Renal cortical epithelial cell (primary cell): ENCODE results near the gene DNMT3L. TPM values are rescaled to one million over a fixed set of nuclear protein-coding genes. Genes with fewer than 3 reads are reported as not detected.
"Not testable (repeated sequence)": the region's sequence is repeated elsewhere in the genome, so short reads cannot be mapped to it uniquely, and the experiment has no call there.

Experiments used
- DNase-seq: peaks from one replicate; pipeline ENCODE4 v3.0.0-alpha.2; 2011; ENCODE audit warnings: low read depth
- total RNA-seq: library from RNA; depleted of rRNA; stranded (reverse); fragments of >200 nt; gene quantifications from 2 replicates; pipeline ENCODE4 v1.2.3, GENCODE V29; 2014

DNMT3L gene
- total RNA-seq, 1 donor from 2014 or later: not detected

DNA sequence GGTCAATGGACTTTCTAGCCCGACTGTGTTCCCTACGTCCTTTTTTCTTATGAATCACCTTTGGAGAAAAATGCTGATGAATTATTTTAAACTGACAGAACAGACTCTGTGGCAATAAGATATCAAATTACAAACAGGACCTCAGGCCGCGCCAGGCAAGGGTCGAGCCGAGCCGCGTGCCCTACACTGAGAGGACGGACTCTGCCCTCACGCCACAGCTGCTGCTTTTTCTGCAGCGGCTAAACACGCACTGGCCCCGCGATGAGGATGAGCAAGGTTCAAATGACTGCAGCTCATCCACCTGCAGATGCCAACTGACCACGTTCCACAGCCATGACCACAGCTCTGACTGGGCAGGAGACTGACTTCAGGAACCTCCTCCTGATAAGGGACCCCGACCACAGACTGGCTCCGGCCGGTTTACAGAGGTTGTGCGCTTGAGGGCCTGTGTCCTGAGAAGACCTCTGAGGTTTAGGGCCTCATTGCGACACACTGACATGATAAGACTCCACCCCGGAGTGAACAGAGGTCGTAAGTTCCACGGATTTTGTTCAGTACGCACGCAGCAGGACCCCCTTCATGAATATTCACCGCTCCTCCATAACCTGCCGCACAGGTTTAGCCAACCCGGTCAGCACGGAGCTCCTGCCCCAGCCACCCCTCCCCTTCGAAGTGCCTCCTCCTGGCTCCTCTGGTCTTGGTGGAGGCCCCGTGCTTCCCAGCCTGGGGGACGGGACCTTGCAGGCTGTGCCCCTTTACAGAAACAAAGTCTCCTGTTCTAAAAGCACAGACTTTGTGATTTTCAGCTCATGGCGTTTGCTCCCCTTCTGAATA, 12.3 kb downstream of the DNMT3L start:
- not testable (repeated sequence) for DNase-seq

DNA sequence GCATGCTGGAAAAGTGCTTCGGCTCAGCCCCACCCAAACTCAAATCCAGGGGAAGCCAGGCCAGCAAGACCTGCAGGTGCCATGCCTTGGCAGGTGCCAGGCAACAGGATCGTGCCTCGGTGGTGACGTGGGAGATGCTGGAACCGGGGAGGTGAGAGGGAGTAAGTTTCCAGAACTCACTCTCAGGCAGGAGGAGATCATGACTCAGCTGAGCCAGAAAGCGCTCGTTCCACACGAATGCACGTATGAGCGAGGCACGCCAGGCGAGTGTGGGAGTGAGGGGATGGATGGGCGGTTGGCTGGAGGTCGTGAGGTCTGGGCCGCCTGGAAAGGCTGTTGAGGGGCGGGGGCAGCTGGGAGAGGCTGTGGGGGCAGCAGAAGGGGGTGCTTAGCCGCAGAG, 13.8 kb downstream of the DNMT3L start:
- not testable (repeated sequence) for DNase-seq

DNA sequence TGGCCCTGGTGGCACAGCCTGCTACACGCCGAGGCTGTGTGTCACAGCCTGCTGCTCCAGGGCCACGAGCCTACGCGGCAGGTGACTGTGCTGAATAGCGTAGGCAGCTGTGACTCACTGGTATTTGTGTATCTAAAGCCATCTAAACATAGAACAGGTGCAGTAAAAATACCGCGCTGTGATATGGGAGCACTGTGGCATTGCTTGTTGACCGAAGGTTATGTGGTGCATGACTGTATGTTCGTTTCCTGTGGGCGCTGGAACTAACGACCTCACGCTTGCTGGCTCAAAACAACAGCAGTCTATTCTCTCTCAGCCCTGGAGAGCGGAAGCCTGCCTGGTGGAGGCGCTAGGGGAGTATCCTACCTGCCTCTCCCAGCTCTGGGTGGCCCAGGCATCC, 17.7 kb downstream of the DNMT3L start:
- DNase-seq: not testable (repeated sequence)

DNA sequence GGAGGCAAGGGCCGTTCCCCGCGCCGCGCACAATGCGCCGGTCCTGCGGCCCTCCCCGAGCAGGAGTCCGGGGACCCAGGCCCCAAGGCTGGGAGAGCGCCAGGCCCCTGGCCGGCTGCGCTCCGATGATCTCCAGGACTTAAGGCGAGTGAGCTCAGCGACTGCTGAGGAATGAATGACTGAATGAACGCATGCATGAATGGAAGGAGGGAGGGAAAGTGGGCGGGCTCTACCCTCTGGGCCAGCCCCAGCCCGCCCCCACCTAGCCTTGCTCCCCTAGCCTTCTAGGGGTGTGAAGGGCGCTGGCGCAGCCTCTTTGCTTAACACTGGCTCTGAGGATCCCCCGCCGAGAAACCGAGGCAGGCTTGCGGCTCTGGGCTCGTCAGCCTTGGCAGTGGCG, 20.4 kb downstream of the DNMT3L start:
- not testable (repeated sequence) for DNase-seq

DNA sequence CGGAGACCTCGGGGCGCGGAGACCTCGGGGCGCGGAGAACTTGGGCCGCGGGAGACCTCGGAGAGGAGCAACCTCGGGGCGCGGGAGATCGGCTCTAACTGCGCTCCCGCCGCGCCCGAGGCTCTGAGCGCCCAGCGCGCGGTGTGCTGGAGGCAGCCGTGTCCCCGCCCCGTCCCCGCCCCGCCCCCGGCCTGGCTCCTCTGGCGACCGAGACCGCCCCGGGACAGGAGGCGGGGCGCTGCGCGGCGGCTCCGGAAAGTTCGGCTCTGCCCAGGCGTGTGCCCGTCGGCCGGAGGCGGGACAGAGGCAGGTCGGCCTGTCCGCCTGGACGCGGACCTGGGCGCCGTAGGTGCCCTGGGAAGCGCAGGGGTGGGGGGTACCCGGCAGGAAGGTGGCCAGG, 20.9 kb downstream of the DNMT3L start, which contains the start of gene ICOSLG:
Gene ICOSLG (minus strand): TSS at position 102 of the 400 bp plus-strand sequence. CDS start 126 bp downstream, outside the sequence.
- DNase-seq: not testable (repeated sequence)

DNA sequence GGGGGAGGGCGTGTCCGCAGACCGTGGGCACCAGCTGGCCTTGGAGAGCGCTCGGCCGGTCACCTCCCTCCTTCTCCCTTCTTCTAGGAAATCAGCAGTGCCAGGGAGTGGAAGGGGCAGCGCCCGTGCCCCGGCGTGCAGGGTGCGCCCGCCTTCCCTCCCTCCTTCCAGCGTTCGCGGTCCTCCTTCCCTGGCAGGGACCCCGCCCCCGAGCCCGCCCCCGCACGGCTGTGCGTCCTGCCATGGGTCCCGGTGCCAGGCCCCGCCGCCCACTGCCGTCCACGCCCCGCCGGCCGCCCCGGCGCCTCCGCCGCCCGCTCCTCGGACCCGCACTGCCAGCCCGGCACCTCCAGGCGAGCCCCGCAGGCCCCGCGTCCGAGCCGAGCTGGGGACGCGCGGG, 21.3 kb downstream of the DNMT3L start:
- DNase-seq: not testable (repeated sequence)

DNA sequence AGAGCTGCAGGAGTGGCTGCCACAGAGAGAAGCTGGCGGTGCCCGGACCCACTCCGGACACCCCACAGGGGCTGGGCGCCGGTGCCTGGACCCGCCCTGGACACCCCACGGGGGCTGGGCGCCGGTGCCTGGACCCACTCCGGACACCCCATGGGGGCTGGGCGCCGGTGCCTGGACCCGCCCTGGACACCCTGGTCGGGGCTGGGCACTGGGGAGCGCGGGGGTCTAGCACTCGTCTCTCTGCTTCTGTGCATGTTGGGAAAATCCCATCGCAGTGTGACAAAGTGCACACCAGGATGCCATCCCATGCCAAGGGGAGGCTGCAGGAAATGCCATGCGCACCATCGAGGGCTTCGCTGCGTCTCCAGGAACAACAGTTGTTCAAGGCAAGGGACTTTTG, 32.1 kb downstream of the DNMT3L start:
- not testable (repeated sequence) for DNase-seq

DNA sequence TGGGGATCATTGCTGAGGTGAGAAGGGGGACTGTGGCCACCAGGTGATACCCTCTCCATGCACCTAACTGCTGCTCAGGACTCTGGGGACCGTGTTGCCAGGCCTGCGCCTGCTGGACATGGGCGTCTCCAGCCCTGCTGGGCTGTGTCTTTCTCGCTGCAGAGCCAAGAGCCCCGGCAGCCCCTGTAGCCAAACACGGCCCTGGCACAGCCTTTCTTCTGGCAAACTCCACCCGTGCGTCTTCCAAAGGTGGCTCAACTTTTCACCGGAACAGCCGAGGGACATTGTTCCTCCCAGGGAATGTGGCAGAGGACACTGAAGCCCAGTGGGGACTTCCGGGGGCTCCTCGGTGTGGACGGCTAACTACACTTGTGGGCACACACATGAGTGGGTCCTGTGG, 33.6 kb downstream of the DNMT3L start:
- not testable (repeated sequence) for DNase-seq

DNA sequence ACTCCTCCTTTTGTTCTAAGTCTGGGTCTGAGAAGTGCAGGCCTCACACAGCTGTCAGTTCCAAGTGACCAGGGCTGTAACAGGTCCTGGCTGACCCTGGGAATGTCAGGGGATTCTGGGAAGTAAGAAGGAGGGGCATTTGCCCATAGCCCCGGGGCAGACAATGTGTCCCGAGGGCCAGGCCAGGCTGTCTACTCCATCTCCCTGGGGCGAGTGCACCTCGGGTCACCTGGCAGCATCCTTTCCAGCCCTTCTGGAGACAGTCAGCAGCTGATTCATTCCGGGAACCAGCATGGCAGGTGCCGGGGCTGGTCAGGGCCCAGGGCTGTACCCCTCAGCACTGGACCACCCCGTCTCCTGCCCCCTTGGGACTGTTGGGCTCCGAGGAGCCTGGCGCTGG, 34.1 kb downstream of the DNMT3L start:
- DNase-seq: not testable (repeated sequence)

DNA sequence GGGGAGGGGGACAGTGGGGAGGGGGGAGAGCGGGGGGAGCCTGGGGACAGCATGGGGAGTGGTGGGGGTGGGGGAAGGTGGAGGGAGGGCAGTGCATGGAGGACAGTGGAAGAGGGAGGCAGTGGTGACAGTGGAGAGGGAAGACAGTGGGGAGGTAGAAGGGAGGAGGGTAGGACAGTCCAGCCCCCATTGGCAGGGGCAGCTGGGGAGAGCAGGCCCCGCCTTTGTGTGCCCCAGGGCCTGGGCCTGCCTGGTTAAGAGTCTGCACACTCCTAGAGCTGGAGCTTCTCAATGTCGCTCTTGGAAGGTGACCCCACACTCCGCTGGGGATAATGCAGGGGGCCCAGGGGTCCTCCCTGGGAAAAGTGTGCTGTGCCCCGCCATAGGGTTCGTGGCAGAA, 36.1 kb downstream of the DNMT3L start:
- DNase-seq: not testable (repeated sequence)

DNA sequence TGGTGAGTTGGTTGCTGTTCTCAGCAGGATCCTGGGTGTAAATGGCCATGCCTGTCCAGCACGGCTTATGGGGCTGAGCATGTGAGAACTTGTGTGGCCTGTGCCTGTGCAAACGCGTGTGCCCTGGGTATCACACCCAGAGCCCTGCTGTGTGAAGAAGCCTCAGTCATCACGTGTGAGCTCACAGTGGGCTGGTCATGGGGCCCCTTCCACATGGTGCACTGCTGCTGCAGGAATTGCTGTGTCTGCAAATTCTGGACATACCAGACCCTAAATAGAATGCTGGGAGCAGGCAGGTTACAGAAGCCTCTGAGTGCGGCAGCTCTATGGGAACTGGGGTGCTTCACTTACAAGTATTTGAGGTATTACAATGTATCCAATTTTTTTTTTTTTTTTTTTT, 38.4 kb downstream of the DNMT3L start:
- DNase-seq: not testable (repeated sequence)

DNA sequence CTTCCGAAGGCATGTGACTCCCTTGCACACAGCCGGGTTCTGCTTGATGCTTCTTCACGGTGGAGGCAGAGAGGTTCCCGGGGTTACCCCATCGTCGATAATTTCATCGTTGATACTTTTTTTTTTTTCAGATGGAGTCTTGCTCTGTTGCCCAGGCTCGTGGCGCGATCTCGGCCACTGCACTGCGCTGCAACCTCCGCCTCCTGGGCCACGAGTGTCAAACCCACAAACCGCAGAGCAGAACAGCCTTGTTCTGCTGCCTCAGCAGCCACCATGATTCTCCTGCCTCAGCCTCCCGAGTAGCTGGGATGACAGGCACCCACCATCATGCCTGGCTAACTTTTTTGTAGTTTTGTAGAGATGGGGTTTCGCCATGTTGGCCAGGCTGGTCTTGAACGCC, 41.0 kb downstream of the DNMT3L start:
- not testable (repeated sequence) for DNase-seq

DNA sequence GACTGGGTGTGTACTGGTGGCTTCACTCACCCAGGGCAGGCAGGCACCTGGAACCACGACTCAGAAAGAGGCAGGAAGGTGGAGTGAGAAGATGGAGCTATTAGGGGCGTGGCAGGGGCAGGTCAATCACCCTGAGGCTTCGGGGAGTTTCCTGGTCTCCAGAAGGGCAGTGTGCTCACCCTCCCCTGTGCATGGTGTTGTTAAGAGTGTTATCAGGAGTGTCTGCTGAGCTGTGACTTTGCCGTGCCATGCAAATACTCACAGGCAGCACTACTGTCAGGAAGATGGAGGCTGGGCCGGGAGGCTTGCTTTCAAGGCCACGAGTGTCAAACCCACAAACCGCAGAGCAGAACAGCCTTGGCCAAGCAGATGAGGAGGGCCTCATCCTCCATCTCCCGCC, 43.2 kb downstream of the DNMT3L start:
- DNase-seq: not testable (repeated sequence)

DNA sequence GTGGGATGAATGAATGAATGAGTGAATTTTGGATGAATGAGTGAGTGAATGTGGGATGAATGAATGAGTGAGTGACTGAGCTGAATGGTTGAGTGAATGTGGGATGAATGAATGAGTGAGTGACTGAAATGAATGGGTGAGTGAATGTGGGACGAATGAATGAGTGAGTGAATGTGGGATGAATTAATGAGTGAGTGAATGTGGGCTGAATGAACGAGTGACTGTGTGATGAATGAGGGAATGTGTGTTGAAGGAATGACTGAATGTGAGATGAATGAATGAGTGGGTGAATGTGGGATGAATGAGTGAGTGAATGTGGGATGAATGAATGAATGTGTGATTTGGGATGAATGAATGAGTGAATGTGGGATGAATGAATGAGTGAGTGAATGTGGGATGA, 49.7 kb downstream of the DNMT3L start:
- not testable (repeated sequence) for DNase-seq

DNA sequence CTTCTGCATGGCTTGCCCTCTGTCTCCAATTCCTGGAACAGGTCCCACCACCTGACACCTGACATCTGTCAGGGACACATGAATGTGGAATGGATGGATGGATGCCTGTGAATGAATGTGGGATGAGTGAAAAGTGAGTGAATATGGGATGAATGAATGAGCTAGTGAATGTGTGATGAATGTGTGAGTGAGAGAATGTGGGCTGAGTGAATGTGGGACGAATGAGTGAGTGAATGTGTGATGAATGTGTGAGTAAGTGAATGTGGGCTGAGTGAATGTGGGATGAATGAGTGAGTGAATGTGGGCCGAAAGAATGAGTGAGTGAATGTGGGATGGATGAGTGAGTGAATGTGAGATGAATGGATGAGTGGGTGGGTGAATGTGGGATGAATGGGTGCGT, 50.1 kb downstream of the DNMT3L start:
- not testable (repeated sequence) for DNase-seq

DNA sequence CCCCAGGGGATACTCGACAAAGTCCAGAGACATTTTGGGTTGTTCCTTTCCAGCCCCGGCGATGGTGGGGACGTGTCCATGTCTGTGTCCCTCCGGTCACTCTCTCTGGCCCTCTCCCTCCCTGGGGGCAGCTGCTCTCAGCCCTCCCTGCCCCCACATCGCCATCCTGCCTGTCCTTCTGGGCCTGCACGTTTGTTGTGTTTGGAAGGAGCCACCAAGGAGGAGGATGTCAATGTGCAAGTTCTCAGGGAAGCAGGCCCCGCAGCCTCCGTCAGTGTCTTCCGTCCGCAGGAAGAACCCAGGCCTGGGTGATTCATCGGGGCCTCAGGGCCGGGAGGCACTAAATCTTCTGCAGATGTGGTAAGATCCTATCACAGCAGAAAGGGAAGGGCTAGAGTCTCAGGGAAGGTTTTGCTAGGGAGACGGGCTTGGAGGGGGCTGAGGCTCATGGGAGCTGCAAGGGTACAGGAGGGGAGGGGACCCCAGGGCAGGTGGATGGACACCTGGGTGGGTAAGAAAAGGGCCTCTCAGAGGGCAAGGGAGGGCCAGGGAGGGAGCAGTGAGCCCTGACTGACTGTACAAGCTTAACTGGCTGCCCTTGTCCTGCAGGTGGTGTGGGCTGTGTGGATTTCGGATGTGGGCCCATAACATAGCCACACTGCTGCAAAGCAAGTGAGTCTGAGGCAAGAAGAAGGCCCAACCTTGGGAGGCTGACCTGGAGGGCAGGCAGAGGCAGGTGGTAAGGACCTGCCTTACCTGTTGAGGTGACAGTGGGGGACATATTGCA, 53.6 kb downstream of the DNMT3L start:
- DNase-seq: not testable (repeated sequence)

DNA sequence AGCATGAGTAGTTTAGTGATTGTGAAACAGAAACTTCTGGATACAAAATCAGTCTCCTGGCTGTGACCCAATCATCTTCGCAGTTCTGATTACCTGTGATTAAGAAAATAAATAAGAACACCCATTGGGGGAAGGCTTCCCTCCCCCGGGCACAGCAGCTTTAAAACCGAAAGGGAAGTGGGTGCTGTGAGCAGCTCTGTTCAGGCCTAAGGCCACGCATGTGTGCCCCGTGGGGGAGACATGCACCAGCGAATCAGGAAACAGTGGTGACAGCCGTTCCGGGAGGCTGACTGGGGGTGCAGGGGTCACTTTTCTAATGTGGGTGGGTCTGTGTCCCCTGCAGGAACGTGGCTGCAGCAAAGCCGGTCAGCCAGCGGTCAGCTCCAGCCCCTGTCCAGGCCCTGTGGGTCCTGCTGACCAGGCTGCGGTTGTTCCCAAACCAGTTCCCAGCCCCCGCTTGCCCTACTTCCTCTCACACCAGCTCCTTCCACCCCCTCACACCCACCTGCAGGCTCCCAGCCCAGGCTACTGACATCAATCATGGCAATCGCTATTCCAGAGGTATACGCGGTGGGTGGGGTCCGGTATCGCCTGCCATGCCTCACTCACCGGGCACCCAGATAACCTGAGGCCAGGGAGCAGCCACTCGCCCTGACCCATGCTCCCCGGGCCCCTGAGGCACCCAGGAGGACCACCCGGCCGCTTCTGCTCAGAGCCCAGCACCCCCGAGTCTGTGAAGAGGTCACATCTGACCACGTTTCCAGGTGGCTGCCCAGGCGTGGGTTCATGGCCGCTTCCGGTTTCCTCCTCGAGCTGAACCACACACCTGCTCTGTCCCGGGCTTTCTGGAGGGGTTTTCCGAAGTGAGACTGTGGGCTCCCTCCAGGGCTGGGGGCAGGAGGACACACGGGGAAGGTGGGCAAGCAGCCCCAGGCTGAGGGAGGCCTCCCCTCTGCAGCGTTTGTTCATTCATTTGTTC, 54.7 kb downstream of the DNMT3L start:
- not testable (repeated sequence) for DNase-seq

DNA sequence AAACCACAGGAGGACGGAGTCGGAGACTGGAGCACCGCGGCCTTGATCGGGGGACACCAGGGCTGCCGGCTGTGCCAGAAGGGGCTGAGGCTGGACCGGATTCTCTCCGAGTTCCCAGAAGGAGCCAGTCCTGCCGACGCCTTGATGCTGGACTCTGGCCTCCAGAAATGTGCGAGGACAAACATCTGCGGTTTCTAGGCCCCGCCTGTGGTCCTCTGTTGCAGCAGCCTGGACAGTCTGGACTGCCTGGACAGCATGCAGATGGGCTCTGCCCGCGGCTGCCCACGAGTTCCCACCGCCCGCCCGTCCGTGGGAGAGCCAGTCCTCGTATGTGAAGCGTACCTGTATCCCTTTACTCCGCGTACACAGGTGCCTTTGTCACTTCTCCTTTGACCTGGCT, 55.5 kb downstream of the DNMT3L start:
- not testable (repeated sequence) for DNase-seq

DNA sequence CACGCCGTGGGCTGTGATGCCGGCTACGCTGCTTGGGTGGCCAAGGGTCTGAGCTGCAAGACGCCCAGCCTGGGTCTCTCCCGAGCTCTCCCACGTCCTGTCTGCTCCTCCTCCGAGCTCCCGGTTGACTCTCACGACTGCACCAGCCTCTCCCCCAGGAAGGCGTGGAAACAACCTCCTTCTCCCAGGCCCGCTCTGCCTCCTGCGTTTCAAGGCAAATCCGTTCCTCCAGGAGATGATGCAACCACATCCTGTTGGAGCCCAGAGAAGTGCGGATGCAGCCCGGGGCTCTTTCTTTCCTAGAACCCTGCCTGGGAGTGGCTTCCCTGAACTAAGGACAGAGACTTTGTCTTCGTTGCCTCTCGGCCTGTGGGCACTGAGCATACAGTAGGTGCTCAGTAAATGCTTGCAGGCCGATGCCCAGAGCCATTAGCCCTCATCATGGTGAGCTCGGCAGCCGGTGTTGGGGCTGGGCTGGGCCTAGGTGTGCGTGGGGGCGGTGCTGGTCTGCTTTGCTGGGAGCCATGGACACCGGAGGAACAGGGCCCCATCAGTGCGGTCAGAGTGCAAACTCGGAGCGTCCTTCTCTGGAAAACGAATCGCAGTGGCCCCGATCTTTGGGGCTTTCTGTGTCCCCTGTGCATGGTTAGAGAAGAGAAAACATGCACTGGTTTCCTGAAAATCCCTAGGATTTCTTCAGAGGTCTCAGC, 59.0 kb downstream of the DNMT3L start:
- not testable (repeated sequence) for DNase-seq

DNA sequence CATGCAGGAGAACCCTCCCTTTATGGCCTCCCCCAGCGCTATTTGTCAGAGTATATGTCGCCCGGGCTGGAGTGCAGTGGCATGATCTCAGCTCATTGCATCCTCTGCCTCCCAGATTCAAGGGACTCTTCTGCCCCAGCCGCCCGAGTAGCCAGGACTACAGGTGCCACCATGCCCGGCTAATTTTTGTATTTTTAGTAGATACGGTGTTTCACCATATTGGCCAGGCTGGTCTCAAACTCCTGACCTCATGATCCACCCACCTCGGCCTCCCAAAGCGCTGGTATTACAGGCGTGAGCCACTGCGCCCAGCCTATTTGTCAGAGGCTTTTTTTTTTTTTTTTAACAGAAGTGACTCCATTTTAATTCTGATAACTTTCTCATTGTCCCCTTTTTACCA, 61.7 kb downstream of the DNMT3L start:
- not testable (repeated sequence) for DNase-seq

DNA sequence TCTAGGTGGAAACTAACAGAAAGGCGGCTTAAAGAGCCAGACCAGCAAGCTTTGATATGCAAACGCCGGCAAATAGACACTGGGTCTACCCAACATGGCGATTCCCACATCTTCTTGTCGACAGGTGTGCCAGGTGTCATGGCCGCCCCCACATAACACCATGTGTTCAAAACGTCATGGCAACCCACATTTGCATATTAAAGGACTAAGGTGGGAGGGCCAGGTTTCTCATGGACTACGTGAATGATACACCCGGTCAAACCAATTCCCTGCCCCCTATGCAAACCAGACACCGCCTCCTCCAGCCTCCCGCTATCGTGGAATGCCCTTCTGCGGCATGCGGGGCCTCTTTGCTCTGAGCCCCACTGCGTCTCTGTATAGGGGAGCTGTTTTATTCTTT, 62.2 kb downstream of the DNMT3L start:
- DNase-seq: no peak
